ENCODE results near the gene FGF9. TPM values are rescaled to one million over a fixed set of nuclear protein-coding genes. Genes with fewer than 3 reads are reported as not detected.
A peak's percentile ranks its signal among the peaks of the same experiment; 100 is the strongest.

The FGF9 gene
- total RNA-seq, 1 experiment from 2014 or later: 0.47 TPM

GRCh38 chr13:21703846-21704245, 33.0 kb downstream of the FGF9 start:
- peak; percentile 41 for DNase-seq (ENCODE audit: low read depth)

- no peak for DNase-seq (ENCODE audit: low read depth)
Measured at GRCh38 chr13:21707586-21707985, 36.7 kb downstream of the FGF9 start.

- DNase-seq (ENCODE audit: low read depth): no peak
Measured at GRCh38 chr13:21709697-21710096, 38.8 kb downstream of the FGF9 start.

DNA sequence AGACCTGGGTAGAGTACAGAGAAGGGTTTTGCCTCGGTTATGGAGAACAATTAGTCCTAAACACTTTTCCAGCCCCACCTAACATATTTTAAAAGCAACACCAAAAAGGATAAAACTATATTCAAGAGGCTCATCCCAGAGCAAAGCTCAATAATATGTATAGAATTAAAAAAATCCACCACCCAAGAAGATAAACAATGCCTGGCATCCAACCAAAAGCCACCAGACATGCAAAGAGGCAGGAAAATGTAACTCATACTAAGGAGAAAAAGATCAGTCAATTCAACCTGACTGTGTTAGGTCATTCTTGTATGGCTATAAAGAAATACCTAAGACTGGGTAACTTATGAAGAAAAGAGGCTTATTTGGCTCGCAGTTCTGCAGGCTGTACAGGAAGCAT, 39.3 kb downstream of the FGF9 start:
- DNase-seq (ENCODE audit: low read depth): no peak

- no peak for DNase-seq (ENCODE audit: low read depth)
Measured at GRCh38 chr13:21717817-21718216, 46.9 kb downstream of the FGF9 start.

DNA sequence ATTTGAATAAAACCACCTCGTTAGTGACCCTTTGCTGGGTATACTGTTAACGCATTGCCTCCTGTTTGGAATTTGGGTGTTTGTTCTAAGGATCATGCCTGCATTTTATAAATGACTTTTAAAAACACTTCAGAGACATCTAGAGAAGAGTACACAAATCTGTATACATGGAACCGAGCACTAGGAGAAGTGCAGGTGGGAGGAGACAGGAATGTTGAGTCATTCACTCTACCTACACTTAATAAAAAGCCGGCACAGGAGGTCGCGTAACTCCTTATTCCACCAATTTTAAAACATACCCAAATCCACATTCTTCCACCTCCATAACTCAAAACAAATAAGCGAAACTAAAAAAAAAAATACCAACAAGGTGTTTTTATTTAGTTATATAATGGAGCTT, 48.6 kb downstream of the FGF9 start:
- no peak for DNase-seq (ENCODE audit: low read depth)

DNA sequence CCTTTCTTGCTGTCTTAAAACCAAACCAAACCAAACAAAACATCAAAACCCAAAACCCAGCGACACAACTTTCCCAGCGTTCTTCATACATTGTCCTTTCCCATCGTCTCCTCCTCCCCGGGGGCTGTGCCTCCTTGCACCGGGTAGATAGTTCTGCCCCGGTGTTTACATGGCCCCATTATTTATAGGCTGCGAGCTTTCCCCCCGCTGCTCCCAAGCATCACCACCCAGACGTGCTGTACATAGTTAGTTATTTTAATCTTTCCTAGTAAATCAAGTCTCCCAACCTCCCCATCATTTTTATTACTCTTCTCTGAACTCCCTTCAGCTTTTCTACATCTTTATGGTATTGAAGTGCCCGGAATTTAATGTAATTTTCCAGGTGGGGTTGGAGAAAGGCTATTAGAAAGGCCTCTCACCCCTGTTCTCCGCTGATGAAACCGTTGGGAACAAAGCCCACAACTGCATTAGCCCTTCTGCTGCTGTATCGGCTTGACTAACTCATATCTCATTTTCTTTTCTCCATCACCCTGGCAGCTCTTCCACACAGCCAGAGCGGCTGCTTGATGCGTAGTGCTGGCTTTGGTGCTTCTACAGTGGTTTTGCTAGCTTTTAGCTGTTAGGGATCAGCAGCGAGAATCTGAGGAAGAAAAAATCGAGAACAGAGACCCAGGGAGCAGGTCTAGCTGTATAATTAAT, 53.1 kb downstream of the FGF9 start:
- DNase-seq (ENCODE audit: low read depth): no peak

GRCh38 chr13:21730186-21730880, 59.5 kb downstream of the FGF9 start:
- no peak for DNase-seq (ENCODE audit: low read depth)

DNA sequence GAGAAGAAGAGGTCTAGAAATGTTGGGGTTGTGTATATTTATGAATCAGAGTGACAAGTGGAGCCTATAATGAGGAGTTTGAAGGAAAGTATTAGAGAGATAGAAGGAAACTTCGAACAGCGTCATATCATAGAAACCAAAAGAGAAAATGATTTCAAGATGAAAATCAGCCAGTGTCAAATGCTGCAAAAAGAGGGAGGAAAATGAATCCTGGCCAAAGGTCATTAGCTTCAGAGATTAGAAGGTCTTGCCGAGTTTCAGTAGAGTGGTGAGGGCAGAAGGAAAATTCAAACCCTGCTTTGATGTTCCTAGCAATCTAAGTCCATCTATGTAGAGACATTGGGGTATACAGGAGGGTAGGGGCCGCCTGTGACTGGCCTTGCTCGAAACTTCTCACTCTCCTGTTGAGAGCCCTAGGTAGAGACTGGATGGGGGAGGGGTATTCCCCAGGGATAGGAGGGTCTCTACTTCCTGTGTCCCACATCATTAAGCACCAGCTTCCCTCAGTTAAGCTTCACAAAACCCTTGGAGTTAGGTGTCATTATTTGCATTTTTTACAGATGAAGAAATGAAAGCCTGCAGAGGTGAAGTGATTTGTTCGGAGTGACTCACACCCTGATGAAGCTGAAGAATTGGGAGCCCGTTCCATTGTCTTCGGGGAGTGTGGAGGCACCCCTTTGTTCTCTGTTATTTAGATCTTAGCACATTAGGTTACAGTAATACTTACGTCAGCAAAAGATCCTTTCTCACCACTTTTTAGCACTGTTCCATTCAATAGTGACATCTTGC, 62.8 kb downstream of the FGF9 start:
- DNase-seq (ENCODE audit: low read depth): no peak

GRCh38 chr13:21734961-21735360, 64.1 kb downstream of the FGF9 start:
- DNase-seq (ENCODE audit: low read depth): no peak

DNA sequence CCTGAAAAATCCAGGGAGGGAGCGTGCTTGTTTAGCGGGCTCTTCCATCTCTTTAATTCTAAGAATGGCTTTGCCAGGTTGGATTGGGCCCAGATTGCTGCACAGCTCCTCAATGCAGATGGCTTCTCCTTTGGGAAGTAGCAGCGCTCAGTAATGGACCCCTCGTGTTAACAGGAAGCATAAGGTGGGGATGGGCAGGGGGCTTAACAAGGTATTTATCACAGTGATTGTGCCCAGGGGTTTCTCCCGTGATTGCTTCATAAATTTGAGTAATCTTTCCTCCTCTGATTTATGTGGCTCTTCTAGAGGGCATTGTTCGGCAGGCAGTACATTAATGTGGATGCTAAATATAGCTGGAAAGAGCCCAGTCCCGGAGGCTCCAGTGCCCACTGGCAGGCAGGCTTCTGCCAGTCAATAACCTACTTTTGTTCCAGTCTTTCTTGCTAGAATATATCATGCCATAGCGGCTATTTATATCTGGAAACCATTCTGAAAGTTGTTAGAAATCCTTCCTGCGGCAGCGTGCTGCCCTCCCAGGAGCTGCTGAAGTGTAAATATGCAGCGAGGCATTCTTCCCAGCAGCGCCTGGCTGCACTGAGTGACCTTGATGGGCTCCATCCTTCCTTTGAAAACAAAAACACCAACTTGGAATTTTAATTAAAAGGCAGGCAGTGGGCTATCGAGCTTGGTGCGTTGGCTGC, 65.0 kb downstream of the FGF9 start:
- DNase-seq (ENCODE audit: low read depth): no peak

DNA sequence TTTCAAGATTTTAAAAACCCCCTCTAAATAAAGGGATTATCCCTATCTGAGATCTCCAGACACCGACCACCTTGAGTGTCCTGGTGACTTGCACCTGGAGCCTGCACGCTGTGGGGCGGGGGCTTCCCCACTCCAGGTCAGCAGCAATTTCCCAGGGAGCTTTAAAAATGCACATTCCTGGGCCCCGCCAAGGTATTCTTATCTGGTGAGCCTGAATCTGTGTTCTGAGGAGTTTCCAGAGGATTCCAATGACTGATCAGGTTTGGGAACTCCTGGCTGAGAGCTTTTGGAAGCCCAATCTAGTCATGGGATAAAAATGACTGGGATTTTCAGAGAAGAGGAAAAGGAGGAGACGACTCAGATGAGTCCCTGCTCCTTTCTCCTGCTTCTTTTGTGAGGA, 66.1 kb downstream of the FGF9 start:
- DNase-seq (ENCODE audit: low read depth): no peak

- DNase-seq (ENCODE audit: low read depth): no peak
Measured at GRCh38 chr13:21738630-21739029, 67.8 kb downstream of the FGF9 start.

DNA sequence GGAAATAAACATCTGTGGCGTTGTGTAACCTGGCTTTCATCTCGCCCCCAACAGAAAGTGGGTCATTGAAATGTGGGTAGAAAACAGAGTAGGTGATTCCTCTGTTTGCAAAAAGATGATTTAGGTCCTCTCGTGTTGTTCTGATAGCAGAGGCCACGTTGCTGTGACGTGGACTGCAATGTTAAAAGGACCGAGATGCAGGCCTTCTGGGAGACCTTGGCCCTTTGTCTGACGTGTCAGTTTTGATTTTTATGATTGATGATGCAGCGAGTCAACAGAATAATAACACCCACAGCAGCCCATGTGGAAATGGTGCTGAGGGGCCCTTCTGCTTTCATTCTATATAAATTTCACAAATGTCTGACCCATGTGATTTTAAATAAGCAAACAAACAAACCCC, 68.9 kb downstream of the FGF9 start:
- no peak for DNase-seq (ENCODE audit: low read depth)

- no peak for DNase-seq (ENCODE audit: low read depth)
Measured at GRCh38 chr13:21741396-21741979, 70.6 kb downstream of the FGF9 start.

DNA sequence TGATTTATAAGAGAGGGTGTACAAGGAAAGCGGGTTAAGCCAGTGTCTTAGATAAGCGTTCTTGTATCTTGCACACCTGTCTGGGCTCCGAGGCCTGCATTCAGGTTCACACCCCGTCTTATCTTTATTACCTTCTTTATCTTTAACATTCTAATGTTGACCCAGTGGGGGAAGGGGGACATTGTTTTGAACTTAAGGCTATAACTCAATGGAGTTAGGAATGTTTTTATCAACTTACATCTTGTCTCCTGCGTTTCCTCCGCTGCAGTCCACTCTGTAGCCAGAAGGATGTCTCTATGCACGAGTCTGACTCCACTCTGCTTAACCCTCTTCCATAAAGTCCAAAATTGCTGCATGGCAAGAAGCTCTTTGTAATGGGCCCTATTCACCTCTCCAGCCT, 71.2 kb downstream of the FGF9 start:
- DNase-seq (ENCODE audit: low read depth): no peak

DNA sequence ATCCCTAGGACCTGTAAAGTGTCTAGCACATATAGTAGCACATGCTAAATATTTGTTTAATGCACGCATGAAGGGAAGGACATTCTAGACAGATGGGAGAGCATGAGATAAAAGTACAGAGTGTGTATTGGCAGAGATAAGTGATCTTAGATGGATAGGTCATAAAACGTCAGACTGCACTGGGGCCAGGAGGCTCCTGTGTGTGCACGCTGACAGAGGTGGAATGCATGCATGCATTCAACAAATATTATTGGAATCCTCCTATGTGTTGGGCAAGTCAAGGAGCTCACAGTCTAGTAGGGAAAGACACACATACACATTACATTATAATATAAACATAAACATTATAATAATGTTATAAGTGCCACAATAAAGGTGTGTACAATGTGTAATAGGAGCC, 73.3 kb downstream of the FGF9 start:
- DNase-seq (ENCODE audit: low read depth): no peak

DNA sequence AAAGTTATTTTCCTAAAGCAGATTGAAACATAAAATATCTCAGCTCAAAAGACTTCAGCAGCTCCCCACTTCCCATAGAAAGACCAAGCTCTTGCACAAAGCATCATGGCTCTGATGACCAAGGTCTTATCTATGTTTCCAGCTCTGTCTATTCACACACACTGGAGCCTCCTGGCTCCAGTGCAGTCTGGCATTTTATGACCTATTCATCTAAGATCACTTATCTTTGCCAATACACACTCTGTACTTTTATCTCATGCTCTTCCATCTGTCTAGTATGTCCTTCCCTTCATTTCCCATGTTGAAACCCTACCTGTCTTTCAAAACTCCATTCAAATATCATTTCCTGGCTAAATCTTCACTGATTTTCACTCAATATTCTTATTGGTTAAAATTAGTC, 74.4 kb downstream of the FGF9 start:
- DNase-seq (ENCODE audit: low read depth): no peak

- DNase-seq (ENCODE audit: low read depth): no peak
Measured at GRCh38 chr13:21747456-21747855, 76.6 kb downstream of the FGF9 start.

DNA sequence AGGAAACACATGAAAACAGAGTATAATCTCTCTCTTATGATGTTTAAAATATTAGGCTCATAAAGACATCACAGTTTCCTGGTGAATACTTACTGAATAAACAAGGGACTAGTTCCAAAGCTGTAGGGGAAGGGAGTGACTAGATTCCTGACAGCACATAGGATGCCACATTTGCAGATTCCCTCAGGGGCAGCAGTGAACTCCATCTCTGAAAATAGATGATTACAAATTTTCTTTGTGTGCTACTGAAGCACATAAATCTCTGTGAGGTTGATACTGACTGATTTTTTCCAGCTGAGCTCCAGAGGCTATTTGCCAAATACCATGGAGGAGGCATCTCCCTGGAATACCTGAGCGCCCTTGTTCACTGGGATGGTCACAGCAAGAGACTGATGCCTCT, 77.3 kb downstream of the FGF9 start:
- no peak for DNase-seq (ENCODE audit: low read depth)

- no peak for DNase-seq (ENCODE audit: low read depth)
Measured at GRCh38 chr13:21749410-21749809, 78.5 kb downstream of the FGF9 start.

Data from HT1080 (cell line).